GM18508 (cell line): ENCODE data around the gene GRHL3.

Source experiments
- ATAC-seq: cut with Tn5 transposase; IDR thresholded peaks from one replicate; pipeline ENCODE4 v1.9.1; 2021; ENCODE audit warnings: moderate number of reproducible peaks; ENCODE audit not compliant: insufficient read depth, unreplicated experiment

The GRHL3 gene

DNA sequence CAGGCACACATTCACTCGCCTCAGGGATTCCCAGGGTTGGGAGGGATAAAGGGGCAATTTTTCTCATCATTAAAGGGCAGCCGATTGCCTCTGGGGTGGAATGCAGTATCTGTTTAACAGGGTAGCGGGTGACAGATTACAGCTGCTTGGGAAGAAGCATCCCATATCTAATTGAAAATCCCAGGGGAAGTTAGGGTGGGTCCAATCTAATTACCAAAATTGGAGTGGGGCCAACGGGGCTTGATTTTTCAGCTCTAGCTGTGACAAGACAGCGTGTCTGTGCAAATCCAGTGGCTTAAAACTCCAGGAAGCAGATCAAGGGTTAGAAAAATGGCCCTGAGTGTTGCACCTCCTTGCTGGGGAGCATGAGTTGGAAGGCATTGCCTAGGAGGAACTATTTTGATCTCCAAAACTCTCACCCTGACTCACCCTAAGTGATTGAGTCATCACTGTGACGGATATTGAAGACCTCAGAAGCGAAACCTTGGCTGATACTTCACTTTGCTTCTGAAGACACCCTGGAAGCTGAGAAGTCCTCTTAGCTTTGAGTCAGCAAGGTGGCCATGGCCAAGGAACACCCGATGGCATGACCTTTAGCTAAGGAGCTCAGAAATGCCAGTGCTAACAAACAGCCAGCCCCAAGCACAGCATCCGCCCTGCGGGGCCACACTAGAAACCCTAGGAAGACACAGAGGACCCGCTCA lies 46.0 kb downstream of the GRHL3 start:
- ATAC-seq, result no peak

GRCh38 chr1:24366707-24367106 lies 47.5 kb downstream of the GRHL3 start:
- ATAC-seq, result no peak

DNA sequence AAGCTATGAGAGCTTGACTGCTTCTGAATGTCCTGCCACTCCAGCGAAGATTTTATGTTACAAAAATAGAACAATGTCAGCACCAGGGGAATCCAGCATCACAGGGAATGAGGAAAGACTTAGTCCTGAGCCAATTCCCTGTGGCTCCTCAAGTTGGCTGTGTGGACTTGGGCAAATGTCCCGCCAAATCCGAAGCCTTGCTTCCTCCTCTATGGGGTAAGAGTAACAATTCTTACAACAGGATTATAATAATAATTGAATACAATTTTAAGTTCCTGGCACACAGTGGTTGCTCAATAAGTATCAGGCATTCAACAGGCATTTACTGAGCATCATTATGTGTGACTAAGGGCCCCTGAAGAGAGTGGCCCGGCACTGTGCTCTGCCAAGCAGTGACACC lies 50.0 kb downstream of the GRHL3 start:
- no peak for ATAC-seq

DNA sequence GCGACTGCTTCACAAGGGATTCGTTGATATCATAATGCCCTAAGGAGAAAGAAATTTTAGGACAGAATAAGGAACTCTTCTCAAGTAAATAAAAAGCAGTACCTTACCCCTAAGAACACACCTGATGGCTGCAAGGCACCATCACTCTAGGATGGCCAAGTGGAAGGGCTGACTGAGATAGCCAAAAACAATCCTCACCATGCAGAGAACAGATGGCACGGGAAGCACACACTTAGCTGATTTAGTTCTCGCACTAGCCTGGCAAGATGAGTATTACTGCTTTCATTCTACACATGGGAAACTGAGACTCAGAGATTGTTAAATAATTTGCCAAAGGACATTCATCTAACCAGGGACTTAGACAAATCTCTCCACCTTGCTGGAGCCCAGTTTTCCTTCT lies 50.6 kb downstream of the GRHL3 start:
- no peak for ATAC-seq

DNA sequence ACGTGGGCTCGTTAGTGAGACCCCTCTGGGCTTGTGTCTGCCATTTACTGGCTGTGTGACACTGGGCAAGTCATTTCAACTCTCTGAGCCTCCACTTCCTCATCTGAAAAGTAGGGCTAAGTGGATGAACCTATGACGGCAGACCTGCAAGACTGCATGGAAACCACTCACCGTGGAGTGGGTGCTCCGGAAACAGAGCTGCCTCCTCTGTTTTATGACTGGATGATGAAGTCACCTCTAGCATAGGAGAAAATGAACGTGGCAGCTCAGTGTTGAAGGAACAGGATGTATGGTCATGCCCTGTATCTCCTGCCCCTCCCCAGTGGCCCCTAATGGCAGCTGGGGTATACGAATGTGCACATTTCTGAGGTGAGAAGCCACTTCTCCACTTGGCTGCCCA lies 53.9 kb downstream of the GRHL3 start:
- no peak for ATAC-seq

DNA sequence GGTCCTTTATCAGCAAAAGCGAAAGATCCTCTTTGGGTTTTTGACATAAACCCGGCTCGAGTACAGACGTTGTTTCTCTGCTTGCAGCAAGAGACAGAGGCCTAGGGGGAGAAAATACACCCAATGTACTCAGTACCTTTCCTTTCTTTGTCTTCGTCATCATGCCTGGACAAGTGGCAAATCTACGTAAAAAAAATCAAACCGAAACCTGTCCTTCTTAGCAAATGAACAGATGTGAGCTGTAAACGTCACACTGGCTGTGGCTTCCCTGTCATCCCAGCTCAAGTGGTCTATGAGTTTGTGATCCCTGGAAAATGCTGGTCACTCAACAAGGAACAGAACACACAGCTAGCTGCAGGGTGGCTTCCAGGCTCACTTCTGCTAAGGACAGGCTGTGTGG lies 54.6 kb downstream of the GRHL3 start:
- ATAC-seq, result no peak

DNA sequence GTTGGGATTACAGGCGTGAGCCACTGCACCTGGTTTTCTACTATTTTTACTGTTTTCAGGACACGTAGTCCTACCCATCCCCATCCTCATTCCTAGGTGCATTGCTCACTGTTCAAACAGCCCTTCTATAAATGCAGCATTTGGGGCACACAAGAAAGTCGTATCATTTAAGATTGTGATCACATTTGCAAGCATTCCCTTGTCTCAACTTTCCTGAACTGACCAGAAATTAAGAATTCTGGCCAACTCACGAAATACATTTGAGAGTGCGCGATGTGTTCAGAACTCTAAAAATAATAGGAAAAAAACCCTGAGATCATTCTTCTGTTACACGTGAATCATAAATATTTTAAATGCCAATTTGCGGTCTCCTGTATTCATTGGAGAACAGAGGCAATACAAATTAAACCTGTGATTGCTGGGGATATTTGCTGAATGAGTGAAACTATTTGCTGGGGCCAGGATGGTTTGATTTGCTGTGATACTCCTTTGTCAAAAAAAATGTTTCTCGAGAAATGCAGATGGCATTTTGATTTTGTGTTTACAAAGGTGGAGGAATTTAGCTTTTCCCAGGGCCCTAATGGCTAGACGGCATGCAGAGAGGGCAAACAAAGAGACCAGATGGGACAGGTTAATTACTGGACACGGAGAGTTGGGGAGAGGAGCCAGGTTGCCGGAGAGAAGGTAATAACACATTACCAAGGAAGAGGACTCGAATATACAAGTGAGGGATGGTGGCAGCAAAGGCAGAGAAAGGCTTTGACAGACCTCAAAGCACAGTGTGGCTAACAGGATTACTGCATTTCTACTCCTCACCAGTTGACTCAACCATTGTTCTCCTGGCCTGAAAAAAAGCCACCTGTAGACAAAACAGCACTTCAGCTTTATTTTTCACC lies 56.0 kb downstream of the GRHL3 start:
- ATAC-seq, result no peak

DNA sequence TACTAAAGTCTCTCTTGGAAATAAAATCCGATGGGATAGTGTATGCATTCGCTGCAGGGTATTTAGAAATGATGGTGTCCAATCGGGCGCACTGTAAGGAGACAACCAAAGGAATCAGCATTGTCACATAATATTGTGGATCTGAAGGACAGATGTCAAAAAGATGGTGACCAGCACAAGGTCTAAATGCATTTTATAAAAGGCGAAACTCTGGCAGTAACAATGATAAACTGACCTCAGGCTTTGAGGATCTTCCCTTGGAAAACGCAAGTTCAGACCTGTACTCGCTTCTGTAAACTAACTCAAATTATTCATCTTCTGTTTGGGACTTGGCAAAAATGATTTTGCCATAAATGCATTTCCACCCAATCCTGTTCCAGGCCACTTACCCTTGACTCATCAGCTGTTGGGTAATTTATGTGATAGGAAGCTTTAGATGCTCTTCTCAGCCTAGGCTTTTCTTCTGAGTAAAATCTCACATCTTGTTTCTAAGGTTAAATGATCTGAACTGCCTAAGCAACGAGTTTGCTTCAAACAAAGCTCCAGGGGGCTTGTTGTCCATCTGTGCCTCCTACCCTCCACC lies 60.7 kb downstream of the GRHL3 start:
- ATAC-seq, result no peak

DNA sequence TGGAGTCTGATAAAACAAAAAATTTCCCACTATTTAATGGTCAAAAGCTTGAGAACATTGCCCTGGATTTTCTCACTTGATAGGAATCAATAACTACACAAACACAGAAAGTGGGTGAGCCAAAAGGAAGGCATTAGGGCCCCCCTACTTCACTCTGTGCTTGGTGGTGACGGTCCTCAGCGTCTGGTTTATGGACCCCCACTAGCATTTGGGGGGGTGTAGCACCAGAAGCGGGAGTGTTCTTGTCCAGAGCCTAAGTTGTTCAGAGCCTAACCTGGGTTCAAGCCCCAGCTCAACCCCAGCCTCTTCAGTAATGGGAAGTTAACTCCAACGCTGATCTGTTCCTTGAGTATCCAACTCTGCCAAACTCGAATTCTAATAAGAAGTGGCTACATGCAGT lies 61.4 kb downstream of the GRHL3 start:
- ATAC-seq, result no peak

GRCh38 chr1:24381256-24381655 lies 62.1 kb downstream of the GRHL3 start:
- ATAC-seq, result no peak

- no peak for ATAC-seq
These were observed 63.0 kb downstream of the GRHL3 start for GRCh38 chr1:24382165-24382577.

- no peak for ATAC-seq
These were observed 64.3 kb downstream of the GRHL3 start for GRCh38 chr1:24383381-24383940.

- no peak for ATAC-seq
These were observed 65.3 kb downstream of the GRHL3 start for GRCh38 chr1:24384251-24385090.

DNA sequence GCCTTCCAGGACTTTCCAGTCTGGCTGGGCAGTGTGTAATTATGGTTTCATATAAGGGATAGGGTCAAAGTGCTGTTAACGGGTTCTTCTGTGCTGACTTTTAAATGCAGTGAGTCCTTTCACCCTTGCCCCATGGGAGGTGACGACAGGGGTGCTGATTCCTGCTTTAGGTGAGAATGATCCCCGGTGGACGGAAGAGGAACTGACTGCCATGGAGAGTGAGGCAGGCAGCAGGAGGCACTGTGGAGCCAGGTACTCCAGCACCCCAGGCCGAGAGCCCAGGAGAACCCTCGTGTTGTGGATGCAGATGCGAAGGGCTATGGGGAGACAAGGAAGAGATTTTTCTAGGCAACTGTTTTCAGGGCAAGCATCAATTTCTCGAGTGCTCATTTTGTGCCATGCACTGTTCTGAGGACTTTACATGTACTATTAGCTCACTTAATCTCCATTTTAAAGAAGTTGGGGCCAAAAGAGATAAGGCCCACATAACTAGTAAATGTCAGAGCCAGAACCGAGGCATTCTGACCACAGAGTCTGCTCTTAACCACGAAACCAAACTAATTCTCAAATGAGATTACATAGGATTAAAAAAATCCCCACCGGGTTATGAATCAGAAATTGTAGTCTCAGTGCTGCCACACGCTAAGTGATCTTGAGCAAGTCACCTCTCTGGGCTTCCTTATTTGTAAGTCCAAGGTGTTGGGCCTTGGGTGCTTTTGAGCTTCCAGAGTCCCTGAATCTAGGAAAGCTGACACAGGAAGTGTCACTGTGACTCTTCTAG lies 66.2 kb downstream of the GRHL3 start:
- no peak for ATAC-seq

GRCh38 chr1:24386241-24386640 lies 67.1 kb downstream of the GRHL3 start:
- ATAC-seq, result no peak

DNA sequence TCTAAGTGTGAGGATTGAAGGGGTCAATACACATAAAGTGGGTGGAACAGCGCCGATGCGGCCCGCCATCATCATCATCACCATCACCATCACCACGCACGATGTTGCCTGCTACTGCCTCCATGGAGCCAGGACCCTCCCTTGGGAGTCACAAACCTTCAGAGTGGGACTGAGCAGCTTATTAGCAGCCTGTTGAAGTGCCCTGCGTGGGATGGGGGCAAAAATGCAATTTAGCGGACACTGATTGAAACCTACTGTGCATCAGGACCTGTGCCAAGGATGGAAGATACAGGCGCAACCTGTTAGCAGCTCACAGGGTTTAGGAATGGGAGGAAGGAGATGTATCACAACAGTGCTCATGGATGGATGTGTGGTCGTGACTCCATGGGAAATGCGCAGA lies 67.8 kb downstream of the GRHL3 start:
- no peak for ATAC-seq

DNA sequence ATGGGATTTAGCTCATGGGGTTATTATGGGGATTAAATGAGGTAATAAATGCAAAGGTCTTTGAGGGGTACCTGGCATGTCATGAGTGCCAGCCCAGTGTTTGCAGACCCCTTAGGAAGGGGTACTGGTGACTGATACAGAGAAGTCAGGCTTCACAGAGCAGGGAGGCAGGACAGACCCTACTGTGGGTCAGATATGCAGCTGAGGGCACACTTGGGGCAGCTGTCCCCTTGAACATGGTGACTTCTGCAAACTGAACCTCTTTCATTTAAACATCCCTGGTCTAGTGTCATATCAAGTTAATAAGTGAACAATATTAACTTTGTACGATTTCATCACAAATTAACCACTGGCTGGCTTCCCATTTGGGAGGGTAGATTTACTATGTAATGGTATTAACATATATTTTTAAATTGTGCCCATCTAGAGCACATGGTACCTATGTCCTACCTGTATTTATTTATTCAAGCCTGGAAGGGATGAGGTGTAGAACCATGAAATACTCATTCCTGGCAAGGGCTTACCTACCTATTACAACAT lies 68.5 kb downstream of the GRHL3 start:
- ATAC-seq, result no peak

DNA sequence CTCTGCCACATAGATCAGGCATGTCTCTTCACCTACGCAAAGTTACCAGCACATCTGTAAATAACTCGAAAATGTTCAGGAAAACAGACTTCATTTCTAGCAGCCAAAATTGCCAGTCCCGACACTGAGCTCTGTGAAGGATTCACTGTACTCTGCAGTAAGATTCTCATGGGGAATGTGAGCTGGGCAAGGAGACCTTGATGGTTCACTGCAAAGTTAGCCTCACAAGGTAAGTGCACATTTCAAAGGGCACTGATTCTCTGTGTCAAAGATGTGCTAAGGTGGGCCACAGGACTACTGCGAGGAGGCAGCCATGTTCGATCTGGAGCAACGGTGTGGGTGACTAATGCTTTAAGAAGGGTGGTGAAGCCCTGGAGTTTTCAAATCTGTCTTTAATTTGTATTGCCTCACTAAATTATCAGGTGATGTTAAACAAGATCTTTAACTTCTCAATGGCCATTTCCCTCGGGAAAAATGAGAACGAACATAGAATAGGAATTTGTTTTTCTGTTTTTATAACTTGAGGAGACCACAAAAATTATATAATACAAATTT lies 69.3 kb downstream of the GRHL3 start:
- ATAC-seq, result no peak

DNA sequence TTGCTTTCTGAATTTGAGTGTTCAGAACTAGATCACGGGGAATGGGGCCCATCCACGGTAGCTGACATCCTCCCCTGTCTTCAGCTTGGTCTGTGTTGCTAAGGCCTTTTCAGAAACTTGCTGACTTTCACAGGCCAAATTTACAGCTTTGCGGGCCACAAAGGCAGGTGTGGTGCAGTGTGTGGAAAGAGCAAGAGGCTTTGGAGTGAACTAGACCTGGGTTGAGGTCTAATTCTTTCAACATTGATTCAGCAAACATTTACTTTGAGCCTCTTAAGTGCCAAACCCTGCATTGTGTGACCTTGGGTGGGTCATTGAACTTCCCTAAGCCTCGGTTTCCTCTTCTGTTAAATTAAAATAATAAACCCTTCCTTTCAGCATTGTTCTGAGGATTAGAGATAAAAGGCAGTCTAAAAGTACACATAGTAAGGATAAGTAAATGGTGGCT lies 70.1 kb downstream of the GRHL3 start:
- no peak for ATAC-seq
